ENCODE measurements around the gene DCBLD2. TPM values are rescaled to one million over a fixed set of nuclear protein-coding genes. Genes with fewer than 3 reads are reported as not detected.

Gene DCBLD2
- total RNA-seq, 1 donor from 2014 or later: 33.7 TPM

DNA sequence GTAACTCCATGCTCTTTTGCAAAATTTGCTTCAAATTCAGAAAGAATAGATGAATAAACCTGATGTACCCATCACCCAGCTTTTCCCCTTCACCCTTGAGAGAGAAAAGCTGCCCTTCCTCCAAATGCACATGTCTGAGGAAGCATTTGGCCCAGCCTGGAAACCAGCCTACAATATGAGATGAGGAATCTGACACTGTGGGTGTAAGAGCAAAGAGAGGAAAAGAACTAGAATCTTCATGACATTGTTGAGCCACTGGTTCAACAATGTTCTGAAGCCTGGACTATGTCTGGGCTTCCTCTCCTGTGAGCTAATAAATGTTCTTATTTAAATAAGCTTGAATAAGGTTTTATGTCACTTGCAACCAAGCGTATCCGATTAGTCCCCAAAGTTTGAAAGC is 18.7 kb upstream of the DCBLD2 start:
- no peak for DNase-seq
- H3K9me3 ChIP-seq (replicated peaks): no peaks in the 10 kb centered on the region
- H3K36me3 ChIP-seq: no peaks in the 10 kb centered on the region
- no peaks in the 10 kb centered on the region for H3K27me3 ChIP-seq (ENCODE audit: low read depth)
- intact Hi-C loops (cut with micrococcal nuclease): no loop called here
- H3K4me3 ChIP-seq: no peak overlapping the region
- H3K4me1 ChIP-seq: peaks cover 12% of the 10 kb centered on the region
- no peak for TF ChIP-seq CTCF (IDR thresholded peaks at IDR 0.05; ENCODE audit: borderline replicate concordance)
- H3K27ac ChIP-seq (replicated peaks): no peak overlapping the region

GRCh38 chr3:98918586-98918985 is 17.1 kb upstream of the DCBLD2 start:
- H3K27me3 ChIP-seq (ENCODE audit: low read depth): no peaks in the 10 kb centered on the region
- no peaks in the 10 kb centered on the region for H3K9me3 ChIP-seq (replicated peaks)
- peaks cover 12% of the 10 kb centered on the region for H3K4me1 ChIP-seq
- no peak overlapping the region for H3K27ac ChIP-seq (replicated peaks)
- no peak for TF ChIP-seq CTCF (IDR thresholded peaks at IDR 0.05; ENCODE audit: borderline replicate concordance)
- intact Hi-C loops (cut with micrococcal nuclease): no loop called here
- H3K36me3 ChIP-seq: no peaks in the 10 kb centered on the region
- no peak for DNase-seq
- no peak overlapping the region for H3K4me3 ChIP-seq

GRCh38 chr3:98917608-98918007 is 16.1 kb upstream of the DCBLD2 start:
- DNase-seq: no peak
- Histone ChIP-seq H3K27ac (replicated peaks) (no peak overlapping the region), H3K4me1 (peaks cover 6% of the 10 kb centered on the region), H3K4me3 (no peak overlapping the region), H3K9me3 (replicated peaks) (no peaks in the 10 kb centered on the region), H3K36me3 (no peaks in the 10 kb centered on the region), H3K27me3 (ENCODE audit: low read depth) (no peaks in the 10 kb centered on the region)
- intact Hi-C loops (cut with micrococcal nuclease): no loop called here
- no peak for TF ChIP-seq CTCF (IDR thresholded peaks at IDR 0.05; ENCODE audit: borderline replicate concordance)

DNA sequence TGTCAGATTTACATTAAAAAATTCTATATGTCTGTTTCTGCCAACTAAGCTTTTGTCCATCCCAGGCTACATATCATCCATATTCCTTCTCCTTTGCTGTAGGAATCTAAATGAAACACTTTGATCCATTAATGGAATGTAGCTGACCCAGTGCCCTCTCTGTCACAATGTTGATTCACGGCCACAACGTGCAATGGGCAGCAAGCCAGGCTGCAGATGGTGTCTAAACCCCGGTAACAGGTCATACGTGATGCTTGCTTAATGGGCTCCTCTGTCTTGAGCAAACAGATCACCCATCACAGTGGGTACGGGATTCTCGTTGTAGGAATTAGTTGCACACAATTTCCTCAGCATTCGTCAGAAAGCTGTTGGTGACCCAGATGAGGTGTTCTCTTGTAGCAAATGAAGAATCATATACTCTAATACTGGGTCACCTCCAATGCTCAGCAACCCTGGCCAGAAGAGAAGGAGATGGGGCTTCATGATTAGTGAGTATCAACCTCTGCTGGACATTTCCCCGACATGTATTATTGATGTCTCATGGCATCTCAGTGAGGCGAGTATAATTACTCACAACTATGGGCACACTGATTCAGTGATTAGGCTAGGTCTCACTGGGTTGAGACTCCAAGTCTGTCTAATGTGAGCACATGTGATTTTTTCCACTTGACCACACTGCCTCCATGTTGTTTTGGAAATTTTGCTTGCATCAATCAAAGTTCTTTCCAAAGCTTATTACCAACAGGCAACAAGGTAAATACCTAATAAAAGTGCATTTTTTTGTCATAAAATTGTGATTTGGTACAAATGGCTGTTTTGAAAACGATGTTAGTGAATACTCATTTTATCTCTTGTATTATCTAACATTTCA is 12.9 kb upstream of the DCBLD2 start:
- Histone ChIP-seq H3K27ac (replicated peaks) (no peak overlapping the region), H3K9me3 (replicated peaks) (peaks cover 8% of the 10 kb centered on the region), H3K36me3 (no peaks in the 10 kb centered on the region), H3K4me1 (no peaks in the 10 kb centered on the region), H3K27me3 (ENCODE audit: low read depth) (no peaks in the 10 kb centered on the region), H3K4me3 (no peak overlapping the region)
- DNase-seq: no peak
- intact Hi-C loops (cut with micrococcal nuclease): no loop called here
- TF ChIP-seq CTCF (IDR thresholded peaks at IDR 0.05; ENCODE audit: borderline replicate concordance): no peak

- no peaks in the 10 kb centered on the region for H3K27me3 ChIP-seq (ENCODE audit: low read depth)
- no peak for DNase-seq
- no peak overlapping the region for H3K4me3 ChIP-seq
- H3K36me3 ChIP-seq: no peaks in the 10 kb centered on the region
- TF ChIP-seq CTCF (IDR thresholded peaks at IDR 0.05; ENCODE audit: borderline replicate concordance): no peak
- intact Hi-C loops (cut with micrococcal nuclease): no loop called here
- peaks cover 22% of the 10 kb centered on the region for H3K9me3 ChIP-seq (replicated peaks)
- H3K27ac ChIP-seq (replicated peaks): no peak overlapping the region
- H3K4me1 ChIP-seq: no peaks in the 10 kb centered on the region
Observed at GRCh38 chr3:98912448-98912847, 11.0 kb upstream of the DCBLD2 start.

Data from left ventricle myocardium inferior (tissue), 1 donor.